VCaP (cell line): ENCODE measurements around the gene GSG1.

ENCODE experiments used
- H3K27ac ChIP-seq: fragments of 450-650 bp; 2 replicates; pipeline ENCODE4 v1.5.1; 2017
- CTCF ChIP-seq: fragments of 450-650 bp; conservative IDR thresholded peaks from 2 replicates; pipeline ENCODE4 v1.5.1; 2017; ENCODE audit warnings: mild to moderate bottlenecking, moderate library complexity

GSG1 gene

DNA sequence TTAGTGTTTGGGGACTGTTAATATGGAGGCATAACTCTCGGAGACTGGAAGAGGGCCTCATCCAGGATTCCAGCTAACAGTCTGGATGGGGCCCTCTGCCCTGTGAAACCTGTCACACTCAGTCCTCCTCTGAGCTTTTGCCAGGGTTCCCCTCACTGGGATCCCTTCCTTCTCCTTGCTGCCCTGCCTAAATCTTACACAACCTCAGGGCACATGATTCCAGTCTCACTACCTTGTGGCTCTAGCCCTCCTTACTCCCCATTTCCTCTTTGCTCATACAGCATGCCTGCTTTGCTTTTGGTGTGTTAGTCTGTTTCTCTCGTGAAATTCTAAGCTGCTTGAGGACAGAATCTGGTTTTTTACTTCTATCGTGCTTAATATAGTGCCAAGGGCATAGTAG is 942 bp upstream of the GSG1 start:
- TF ChIP-seq CTCF, result no peak
- H3K27ac ChIP-seq, result no peak overlapping the region

DNA sequence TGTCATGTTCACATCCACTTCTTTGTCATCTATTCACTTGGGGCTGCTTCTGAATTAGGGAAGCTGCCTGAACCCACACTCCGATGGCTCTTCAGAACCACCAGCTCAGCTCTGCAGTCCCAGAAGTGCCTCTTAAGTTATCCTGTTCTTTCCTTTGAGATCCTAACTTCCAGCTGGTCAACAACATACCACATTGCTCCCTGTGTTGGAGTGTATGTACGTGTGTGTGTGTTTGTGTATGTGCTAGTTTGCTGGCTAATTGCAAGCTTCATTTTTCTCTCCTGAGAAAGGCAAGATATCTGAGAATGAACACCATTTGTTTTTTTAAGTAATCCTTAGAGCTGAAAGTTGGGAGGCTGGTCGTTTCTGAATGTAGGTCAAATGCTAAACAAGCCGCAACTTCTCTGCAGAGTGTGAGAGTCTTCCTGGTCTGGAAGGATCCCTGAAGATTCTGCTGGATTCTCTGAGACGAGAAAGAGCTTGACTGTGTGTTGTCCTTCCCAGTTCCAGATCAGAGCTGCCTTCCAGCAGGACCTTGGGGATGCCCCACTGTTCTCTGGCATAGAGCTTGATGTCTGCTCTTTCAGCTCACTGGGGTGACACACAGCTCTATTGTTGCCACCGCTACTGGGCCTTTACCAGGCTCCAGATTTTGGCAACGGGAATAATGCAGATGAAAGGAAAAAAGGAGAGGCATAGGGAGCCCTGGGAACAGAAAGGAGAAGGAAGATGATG is 839 bp downstream of the GSG1 start:
- TF ChIP-seq CTCF, result no peak
- H3K27ac ChIP-seq, result peak overlapping the region; percentile 78

DNA sequence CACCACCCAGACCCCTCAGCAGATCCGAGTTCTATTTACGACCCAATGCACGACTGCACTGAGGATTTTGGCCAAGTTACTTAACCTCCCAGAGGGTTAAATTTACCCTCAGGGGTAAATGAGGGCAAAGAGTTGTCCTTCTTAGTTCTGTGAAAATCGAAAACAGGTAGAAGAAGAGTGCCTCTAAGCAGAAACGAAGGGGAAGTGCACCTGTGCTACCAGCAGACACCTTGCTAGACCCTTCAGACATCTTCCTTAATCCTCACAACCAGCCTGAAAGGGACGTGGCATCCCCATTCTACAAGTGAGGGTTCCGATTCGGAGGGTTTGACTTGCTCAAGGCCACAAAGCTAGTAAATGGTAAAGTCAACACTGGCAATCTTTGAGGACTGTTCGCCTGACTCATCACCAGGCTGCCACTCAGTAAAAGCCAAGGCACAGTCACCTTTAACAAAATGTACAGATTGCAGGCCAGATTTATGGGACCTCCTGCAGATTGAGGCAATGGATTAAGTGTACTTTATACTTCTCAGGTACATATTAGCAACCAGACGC is 1.6 kb downstream of the GSG1 start:
- no peak for TF ChIP-seq CTCF
- H3K27ac ChIP-seq, result peak overlapping the region; percentile 78

GRCh38 chr12:13100882-13101769 is 2.3 kb downstream of the GSG1 start:
- H3K27ac ChIP-seq, result peak overlapping the region; percentile 78
- TF ChIP-seq CTCF, result no peak

GRCh38 chr12:13100605-13100881 is 2.9 kb downstream of the GSG1 start:
- peak overlapping the region; percentile 78 for H3K27ac ChIP-seq
- no peak for TF ChIP-seq CTCF

DNA sequence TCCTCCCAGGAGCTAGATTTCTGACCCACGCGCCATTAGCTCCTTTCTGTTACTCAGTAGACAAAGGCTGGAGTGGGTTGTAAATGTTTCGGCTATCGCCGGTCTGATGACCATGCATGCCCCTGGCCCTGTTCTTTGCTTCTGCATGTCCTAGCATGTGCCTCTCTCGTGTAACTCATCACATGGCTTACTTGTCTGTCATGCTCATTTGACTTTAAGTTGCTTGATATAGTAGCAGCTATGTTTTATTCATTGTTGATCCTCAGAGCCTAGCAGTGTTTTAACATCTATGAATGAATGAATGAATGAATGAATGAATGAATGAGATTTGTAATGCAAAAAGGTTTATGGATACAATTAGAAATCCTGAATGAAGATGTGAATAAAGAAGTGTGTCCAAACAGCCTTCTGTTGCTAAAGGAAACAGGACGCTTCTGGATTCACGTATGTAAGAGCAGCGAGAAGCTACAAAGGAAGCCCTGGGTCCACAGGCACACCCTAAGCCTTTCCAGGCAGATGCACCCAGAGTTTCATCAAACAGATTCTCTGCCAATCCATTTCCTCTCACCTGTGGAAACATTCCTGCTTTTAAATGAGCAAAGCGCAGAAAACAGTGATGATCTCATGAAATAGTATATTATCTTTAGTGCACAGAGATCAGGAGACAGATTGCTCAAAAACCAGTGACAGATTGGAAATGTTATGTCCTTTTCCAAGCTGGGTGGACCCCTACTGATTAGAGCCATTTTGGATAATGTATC is 3.4 kb downstream of the GSG1 start:
- TF ChIP-seq CTCF, result no peak

More for the DNA sequence above, 3.4 kb downstream of the GSG1 start:
- H3K27ac ChIP-seq, result no peak overlapping the region
